Glutamatergic neuron (in vitro differentiated cells): Measurements from ENCODE around the gene PAX1. TPM values are rescaled to one million over a fixed set of nuclear protein-coding genes. Genes with fewer than 3 reads are reported as not detected.

Source experiments
- DNase-seq: peaks from one replicate; pipeline ENCODE4 v3.0.0; 2022
- H3K27ac Mint-ChIP-seq: one replicate; pipeline ENCODE4 v1.8.0; 2020; ENCODE audit warnings: mild to moderate bottlenecking, mixed read lengths, inconsistent platforms; ENCODE audit not compliant: unreplicated experiment
- H3K27me3 Mint-ChIP-seq: one replicate; pipeline ENCODE4 v1.8.0; 2020; ENCODE audit warnings: mild to moderate bottlenecking, moderate library complexity, mixed read lengths, inconsistent platforms; ENCODE audit not compliant: unreplicated experiment
- H3K36me3 Mint-ChIP-seq: one replicate; pipeline ENCODE4 v1.8.0; 2020; ENCODE audit warnings: mild to moderate bottlenecking, mixed read lengths, inconsistent platforms; ENCODE audit not compliant: unreplicated experiment
- H3K4me1 Mint-ChIP-seq: one replicate; pipeline ENCODE4 v1.8.0; 2020; ENCODE audit warnings: mild to moderate bottlenecking, low read depth, mixed read lengths, inconsistent platforms; ENCODE audit not compliant: unreplicated experiment
- H3K4me3 Mint-ChIP-seq: one replicate; pipeline ENCODE4 v1.8.0; 2020; ENCODE audit warnings: mild to moderate bottlenecking, mixed read lengths, inconsistent platforms; ENCODE audit not compliant: unreplicated experiment
- H3K9me3 Mint-ChIP-seq: one replicate; pipeline ENCODE4 v1.8.0; 2020; ENCODE audit warnings: mild to moderate bottlenecking, moderate library complexity, mixed read lengths, inconsistent platforms; ENCODE audit not compliant: unreplicated experiment
- CTCF ChIP-seq: fragments of 200-600 bp; sonication (generic); IDR thresholded peaks from one replicate; pipeline ENCODE4 v1.5.0; 2021; ENCODE audit not compliant: partially characterized antibody, unreplicated experiment
- total RNA-seq: library from RNA; stranded (reverse); fragmentation: NEBNext Ultra II Directional; extraction: Animal tissue kit (Norgen Biotek cat#: 25700); gene quantifications from one replicate; pipeline ENCODE4 v1.2.1, GENCODE V29; 2021; ENCODE audit not compliant: unreplicated experiment

PAX1 gene
- total RNA-seq, 1 donor from 2014 or later: not detected

GRCh38 chr20:21665687-21666446 lies 39.6 kb upstream of the PAX1 start:
- H3K4me1 Mint-ChIP-seq: no peaks in the 10 kb centered on the region
- H3K27ac Mint-ChIP-seq: no peak overlapping the region
- peaks cover 4% of the 10 kb centered on the region for H3K27me3 Mint-ChIP-seq
- no peaks in the 10 kb centered on the region for H3K36me3 Mint-ChIP-seq
- no peak for TF ChIP-seq CTCF
- no peak overlapping the region for H3K4me3 Mint-ChIP-seq
- DNase-seq: no peak
- H3K9me3 Mint-ChIP-seq: peaks cover 3% of the 10 kb centered on the region

GRCh38 chr20:21670126-21670525 lies 35.3 kb upstream of the PAX1 start:
- Mint-ChIP-seq H3K27ac (no peak overlapping the region), H3K9me3 (peaks cover 3% of the 10 kb centered on the region)

GRCh38 chr20:21670981-21671380 lies 34.5 kb upstream of the PAX1 start:
- Mint-ChIP-seq H3K27ac (no peak overlapping the region), H3K27me3 (peaks cover 5% of the 10 kb centered on the region), H3K36me3 (no peaks in the 10 kb centered on the region), H3K9me3 (peaks cover 3% of the 10 kb centered on the region), H3K4me1 (peaks cover 2% of the 10 kb centered on the region), H3K4me3 (no peak overlapping the region)
- DNase-seq: no peak
- TF ChIP-seq CTCF: no peak

More at GRCh38 chr20:21670126-21670525, 35.3 kb upstream of the PAX1 start:
- no peak overlapping the region for H3K4me3 Mint-ChIP-seq
- no peaks in the 10 kb centered on the region for H3K36me3 Mint-ChIP-seq
- H3K4me1 Mint-ChIP-seq: peaks cover 2% of the 10 kb centered on the region
- DNase-seq: no peak
- H3K27me3 Mint-ChIP-seq: peaks cover 5% of the 10 kb centered on the region
- no peak for TF ChIP-seq CTCF

- Mint-ChIP-seq H3K9me3 (no peaks in the 10 kb centered on the region), H3K36me3 (no peaks in the 10 kb centered on the region), H3K27ac (no peak overlapping the region), H3K4me3 (no peak overlapping the region), H3K4me1 (no peaks in the 10 kb centered on the region), H3K27me3 (no peaks in the 10 kb centered on the region)
- no peak for DNase-seq
- no peak for TF ChIP-seq CTCF
Observed at GRCh38 chr20:21677261-21677660, 28.2 kb upstream of the PAX1 start.

- Mint-ChIP-seq H3K27ac (no peak overlapping the region), H3K27me3 (no peaks in the 10 kb centered on the region), H3K9me3 (no peaks in the 10 kb centered on the region), H3K36me3 (no peaks in the 10 kb centered on the region), H3K4me1 (no peaks in the 10 kb centered on the region), H3K4me3 (no peak overlapping the region)
- no peak for DNase-seq
- no peak for TF ChIP-seq CTCF
Observed at GRCh38 chr20:21677781-21678180, 27.7 kb upstream of the PAX1 start.
